Measurements from ENCODE around the gene ROR2.

GRCh38 chr9:91519520-91520277 is 430.3 kb downstream of the ROR2 start:
- no peak for TF ChIP-seq POLR2A (IDR thresholded peaks at IDR 0.05; ENCODE audit: low read depth, low read length)
- TF ChIP-seq POLR2AphosphoS5 (IDR thresholded peaks at IDR 0.05; ENCODE audit: insufficient read depth, low read depth, low read length) = no peak
- no peak for TF ChIP-seq CTCF (IDR thresholded peaks at IDR 0.05; ENCODE audit: extremely low read depth in 1 of 2, insufficient read depth in 1 of 2, low read depth in 1 of 2, low read length in 2 of 2)
- no peak for TF ChIP-seq FOS (IDR thresholded peaks at IDR 0.05; ENCODE audit: borderline replicate concordance, insufficient read depth, low read length)
- no peak for TF ChIP-seq MAX (IDR thresholded peaks at IDR 0.05; ENCODE audit: insufficient read depth, insufficient read length)
- no peak for TF ChIP-seq EZH2 (IDR thresholded peaks at IDR 0.05; ENCODE audit: borderline replicate concordance, low read depth, low read length, severe bottlenecking)
- no peak for TF ChIP-seq MYC (IDR thresholded peaks at IDR 0.05; ENCODE audit: low read depth, low read length)
- TF ChIP-seq JUN (IDR thresholded peaks at IDR 0.05; ENCODE audit: borderline replicate concordance, insufficient read depth, insufficient read length, low read depth) = no peak
- TF ChIP-seq GATA2 (IDR thresholded peaks at IDR 0.05; ENCODE audit: insufficient read depth, insufficient read length, low read depth, low read length) = no peak

All from endothelial cell of umbilical vein (primary cell).